GM23248 (cell line): Measurements from ENCODE around the gene DTX1.

Source experiments
- EZH2 ChIP-seq: fragments of 200-600 bp; sonication (generic); IDR thresholded peaks from 2 replicates; pipeline ENCODE4 v1.6.1; 2018; ENCODE audit warnings: antibody characterized with exemption, mild to moderate bottlenecking; ENCODE audit not compliant: insufficient read depth, poor library complexity, severe bottlenecking
- EZH2phosphoT487 ChIP-seq: fragments of 200-600 bp; sonication (generic); IDR thresholded peaks from 2 replicates; pipeline ENCODE4 v1.6.1; 2018; ENCODE audit warnings: antibody characterized with exemption, moderate library complexity, mild to moderate bottlenecking, low read depth; ENCODE audit not compliant: insufficient read depth

DNA sequence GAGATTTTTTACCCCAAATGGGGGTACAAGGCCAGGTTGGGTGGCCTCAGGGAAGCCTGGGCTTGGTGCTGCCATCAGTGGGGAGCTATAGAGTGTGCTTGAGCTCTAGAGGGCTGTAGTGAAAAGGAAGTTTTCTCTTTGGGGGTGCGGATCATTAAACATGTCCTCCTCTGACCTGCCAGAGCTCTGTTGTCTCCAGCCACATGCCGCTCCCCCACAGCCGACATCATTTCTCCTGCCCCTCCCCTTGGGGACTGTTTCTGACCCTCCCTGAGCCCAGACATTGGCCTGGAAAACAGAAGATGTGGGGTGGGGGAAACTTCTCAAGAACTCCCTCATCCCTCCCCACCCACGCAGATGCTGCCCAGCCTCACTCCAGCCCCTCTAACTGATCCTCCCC lies 25.3 kb downstream of the DTX1 start:
- no peak for TF ChIP-seq EZH2
- TF ChIP-seq EZH2phosphoT487 = no peak
